Psoas muscle (tissue), 8 donors: ENCODE results near the gene CACNB3. TPM values are rescaled to one million over a fixed set of nuclear protein-coding genes. Genes with fewer than 3 reads are reported as not detected.
"Not testable (repeated sequence)": the region's sequence is repeated elsewhere in the genome, so short reads cannot be mapped to it uniquely, and the experiment has no call there.

ENCODE experiments used
- ATAC-seq, 4 donors: fragments of 200-7000 bp; cut with Tn5 transposase; one replicate each; pipeline ENCODE4 v1.9.1; 2020; ENCODE audit warnings: moderate library complexity in 3 of 4, mild to moderate bottlenecking in 2 of 4
- DNase-seq, 2 donors: peaks; one replicate each; pipeline ENCODE4 v3.0.0-alpha.2; 2020
- H3K27ac ChIP-seq: fragments of 200-600 bp; one replicate; pipeline ENCODE4 v1.8.0; 2022
- H3K27me3 ChIP-seq, 3 donors: fragments of 200-600 bp in 1 of 3; one replicate each; pipeline versions ENCODE4 v1.6.1 to v1.8.0; 2013 to 2022; ENCODE audit warnings: low read length in 2 of 3, mild to moderate bottlenecking in 2 of 3, moderate library complexity in 1 of 3; ENCODE audit not compliant: insufficient read depth in 3 of 3
- H3K36me3 ChIP-seq, 2 donors: fragments of 200-600 bp in 1 of 2; one replicate each; pipeline versions ENCODE4 v1.6.1 to v1.8.0; 2013 to 2022; ENCODE audit warnings: low read depth in 1 of 2, mild to moderate bottlenecking in 1 of 2, moderate library complexity in 1 of 2; ENCODE audit not compliant: insufficient read depth in 1 of 2
- H3K4me1 ChIP-seq: fragments of 200-600 bp; one replicate; pipeline ENCODE4 v1.8.0; 2022
- H3K4me3 ChIP-seq: fragments of 200-600 bp; one replicate; pipeline ENCODE4 v1.8.0; 2022; ENCODE audit warnings: mild to moderate bottlenecking
- H3K9me3 ChIP-seq: fragments of 200-600 bp; one replicate; pipeline ENCODE4 v1.8.0; 2022
- CTCF ChIP-seq: fragments of 200-600 bp; IDR thresholded peaks from one replicate; pipeline ENCODE4 v1.8.0; 2022; ENCODE audit warnings: antibody characterized with exemption
- WGBS, 3 donors: extraction: QIAGEN DNeasy Blood & Tissue Kit; methylation state at CpG; one replicate each; pipeline versions ENCODE4 v1.1.6 to v1.1.7; 2013; 5-methylcytosine and 5-hydroxymethylcytosine counted together
- intact Hi-C, 2 donors: fragments of 100-400 bp; cut with DNase I; formaldehyde crosslinking; loops; one replicate each; pipeline versions ENCODE4 v1.11.0 to v1.14.2; 2022
- polyA plus RNA-seq, 3 donors: library from polyadenylated mRNA; stranded (reverse); fragments of 200-250 nt; gene quantifications; one replicate each; pipeline ENCODE4 v1.2.3, GENCODE V29; 2013
- total RNA-seq, 4 donors: library from RNA; stranded (reverse); fragmentation: NEBNext Ultra II Directional in 2 of 4; extraction: Animal tissue kit (Norgen Biotek cat#: 25700) in 2 of 4; gene quantifications; one replicate each; pipeline versions ENCODE4 v1.2.1 to v1.2.4, GENCODE V29; 2021 to 2023
- donor health status: healthy with polysubstance abuse.
- donor health status: DM: no; HTN: no; CAD: no; lungs with moderate emphysema.
- donor health status: Bipolar disorder and iron deficiency.
- donor health status: healthy.
- donor health status: DM: yes; HTN: yes; CAD: no.
- donor health status: DM: no; HTN: no; CAD: no.
- donor health status: DM: no; HTN: no; CAD: no.
- donor health status: DM: yes; HTN: yes; CAD: no.

CACNB3 gene
- total and polyA plus RNA-seq, 7 donors, result 0.92 to 3.5 (median 2.0) TPM

DNA sequence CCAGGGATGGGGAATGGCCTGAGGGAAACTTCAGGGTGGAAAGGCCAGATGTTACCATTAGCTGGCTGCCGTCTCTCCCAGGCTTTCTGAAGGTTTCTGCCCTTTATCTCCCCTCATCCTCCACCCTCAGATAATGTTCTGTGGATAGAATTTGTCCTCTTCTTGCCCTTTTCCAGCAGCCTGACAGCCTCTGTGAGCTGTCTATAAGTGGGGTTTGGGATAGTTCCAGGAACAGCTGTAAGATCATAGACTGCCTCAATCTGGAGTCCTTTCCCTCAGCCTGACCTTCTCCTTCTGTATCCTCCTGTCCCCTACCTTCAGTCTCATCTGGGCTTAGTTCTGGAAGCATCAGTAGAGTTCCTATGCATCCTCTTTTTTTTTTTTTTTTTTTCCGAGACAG, 50.2 kb downstream of the CACNB3 start:
- 74 to 85% (median 82%) methylated on average over 2 of the region's 2 CpGs for WGBS, 3 donors
- ATAC-seq, result no peak
- intact Hi-C loops, result no loop called here
- TF ChIP-seq CTCF, result no peak
- no peak for DNase-seq
- Histone ChIP-seq H3K27ac (no peak overlapping the region), H3K36me3 (no peaks in the 10 kb centered on the region), H3K4me3 (no peak overlapping the region), H3K9me3 (no peaks in the 10 kb centered on the region), H3K27me3 (peaks cover 0 to 5% (median 3%) of the 10 kb centered on the region in 3 donors), H3K4me1 (peaks cover 4% of the 10 kb centered on the region)

DNA sequence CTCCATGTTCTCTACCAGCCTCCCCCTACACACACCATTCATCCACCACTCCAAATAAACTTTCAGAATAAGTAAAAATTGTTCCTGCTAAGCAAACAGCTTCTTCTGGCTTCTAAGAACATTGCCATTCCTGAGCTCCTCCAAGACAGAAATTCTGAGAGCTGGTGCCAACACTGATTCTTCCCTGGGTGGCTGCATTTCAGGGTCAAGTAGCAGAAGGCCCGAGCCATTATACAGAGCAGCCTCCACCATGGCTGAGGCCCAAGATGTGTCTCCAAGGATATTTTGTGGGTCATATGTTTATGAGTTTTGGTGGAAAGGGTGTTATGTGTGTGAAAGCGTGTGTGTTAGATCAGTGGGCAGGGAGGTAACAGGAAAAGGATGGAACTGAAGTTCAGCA, 50.9 kb downstream of the CACNB3 start:
- Histone ChIP-seq H3K36me3 (no peaks in the 10 kb centered on the region), H3K27ac (no peak overlapping the region), H3K4me1 (peaks cover 4% of the 10 kb centered on the region), H3K9me3 (no peaks in the 10 kb centered on the region), H3K27me3 (peaks cover 0 to 5% (median 2%) of the 10 kb centered on the region in 3 donors), H3K4me3 (no peak overlapping the region)
- WGBS, 3 donors, result 75 to 79% (median 75%) methylated on average over 2 of the region's 2 CpGs
- DNase-seq, result no peak
- ATAC-seq, result no peak
- TF ChIP-seq CTCF, result no peak
- intact Hi-C loops, result no loop called here

- DNase-seq, result no peak
- ATAC-seq, result no peak
- intact Hi-C loops, result no loop called here
- TF ChIP-seq CTCF, result no peak
- no peak overlapping the region for H3K27ac ChIP-seq
- H3K9me3 ChIP-seq, result no peaks in the 10 kb centered on the region
- no peaks in the 10 kb centered on the region for H3K36me3 ChIP-seq
- no peaks in the 10 kb centered on the region for H3K4me1 ChIP-seq
- H3K27me3 ChIP-seq, result no peaks in the 10 kb centered on the region
- WGBS, 3 donors, result 61 to 69% (median 65%) methylated on average over 4 of the region's 4 CpGs
- no peak overlapping the region for H3K4me3 ChIP-seq
Measured at GRCh38 chr12:48873096-48873495, 54.8 kb downstream of the CACNB3 start.

DNA sequence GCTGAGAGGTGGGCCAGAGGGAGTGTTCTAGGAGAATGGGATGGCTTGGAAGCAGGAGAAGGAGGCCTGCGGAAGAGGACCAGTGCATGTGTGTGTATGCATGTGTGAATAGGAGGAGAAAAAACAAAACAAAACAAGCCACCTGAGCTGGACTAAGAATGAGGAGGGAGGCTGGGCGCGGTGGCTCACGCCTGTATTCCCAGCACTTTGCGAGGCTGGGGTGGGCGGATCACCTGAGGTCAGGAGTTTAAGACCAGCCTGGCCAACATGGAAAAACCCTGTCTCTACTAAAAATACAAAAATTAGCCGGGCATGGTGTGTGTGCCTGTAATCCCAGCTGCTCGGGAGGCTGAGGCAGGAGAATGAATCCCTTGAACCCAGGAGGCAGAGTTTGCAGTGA, 55.2 kb downstream of the CACNB3 start:
- intact Hi-C loops, result not testable (repeated sequence)

DNA sequence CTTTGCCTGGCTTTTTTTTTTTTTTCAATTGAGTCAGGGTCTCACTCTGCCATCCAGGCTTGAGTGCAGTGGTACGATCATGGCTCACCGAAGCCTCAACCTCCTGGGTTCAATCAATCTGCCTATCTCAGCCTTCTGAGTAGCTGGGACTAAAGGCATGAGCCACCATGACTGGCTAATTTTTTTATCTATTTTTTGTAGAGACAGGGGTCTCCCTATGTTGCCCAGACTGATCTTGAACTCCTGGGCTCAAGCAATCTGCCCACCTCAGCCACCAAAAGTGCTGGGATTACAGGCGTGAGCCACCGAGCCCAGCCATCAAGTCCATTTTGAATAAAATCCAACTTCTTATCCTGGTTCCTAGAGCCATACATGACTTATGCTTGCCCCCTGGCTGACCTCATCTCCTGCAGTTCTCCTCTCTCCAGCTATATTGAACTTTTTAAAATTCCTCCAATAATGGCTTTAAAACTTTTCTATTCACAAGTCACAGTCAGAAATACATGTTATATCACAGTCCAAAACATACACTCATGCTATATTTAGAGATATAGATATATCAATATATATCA, 57.7 kb downstream of the CACNB3 start:
- H3K4me3 ChIP-seq, result no peak overlapping the region
- H3K27me3 ChIP-seq, result peaks cover 0 to 7% (median 0%) of the 10 kb centered on the region in 3 donors
- no peak for TF ChIP-seq CTCF
- H3K4me1 ChIP-seq, result no peaks in the 10 kb centered on the region
- DNase-seq, result no peak
- H3K9me3 ChIP-seq, result no peaks in the 10 kb centered on the region
- ATAC-seq, result no peak
- intact Hi-C loops, result no loop called here
- WGBS, 3 donors, result 46 to 72% (median 67%) methylated on average over 4 of the region's 4 CpGs
- H3K36me3 ChIP-seq, result no peaks in the 10 kb centered on the region
- H3K27ac ChIP-seq, result no peak overlapping the region

More for the DNA sequence above, 55.2 kb downstream of the CACNB3 start:
- 87 to 90% (median 89%) methylated on average over 8 of the region's 8 CpGs for WGBS, 3 donors
- not testable (repeated sequence) for H3K4me1 ChIP-seq, DNase-seq, H3K9me3 ChIP-seq, ATAC-seq, H3K27ac ChIP-seq, H3K4me3 ChIP-seq, H3K36me3 ChIP-seq, H3K27me3 ChIP-seq

Other genes with a start within 250 kb of the CACNB3 start
- not detected for gene LALBA, start 248.4 kb upstream of the CACNB3 start, total RNA-seq
- not detected for gene LALBA, start 248.4 kb upstream of the CACNB3 start, polyA plus RNA-seq
- 10 to 100 TPM; 30.7 to 59.4 (median 33.4) TPM for gene KANSL2, start 136.3 kb upstream of the CACNB3 start, total RNA-seq
- gene KANSL2, start 136.3 kb upstream of the CACNB3 start, polyA plus RNA-seq, result 10 to 100 TPM; 34.1 to 88.1 (median 57.1) TPM
- gene CCNT1, start 101.8 kb upstream of the CACNB3 start, total RNA-seq, result 10 to 100 TPM; 25.9 to 31.8 (median 28.7) TPM
- 10 to 100 TPM in 1 of 3 donors, 1 to 10 TPM in 2; 5.2 to 17.0 (median 6.1) TPM for gene CCNT1, start 101.8 kb upstream of the CACNB3 start, polyA plus RNA-seq
- 10 to 100 TPM; 13.1 to 18.9 (median 13.4) TPM for gene ADCY6, start 29.4 kb upstream of the CACNB3 start, total RNA-seq
- gene ADCY6, start 29.4 kb upstream of the CACNB3 start, polyA plus RNA-seq, result 1 to 10 TPM; 5.3 to 9.2 (median 7.6) TPM
- gene DDX23, start 33.7 kb downstream of the CACNB3 start, total RNA-seq, result 10 to 100 TPM; 38.5 to 71.6 (median 58.5) TPM
- 10 to 100 TPM; 39.4 to 92.8 (median 64.5) TPM for gene DDX23, start 33.7 kb downstream of the CACNB3 start, polyA plus RNA-seq
- under 1 TPM in 3 of 4 donors, not detected in 1; 0.15 to 0.64 (median 0.19) TPM for gene RND1, start 47.4 kb downstream of the CACNB3 start, total RNA-seq
- gene RND1, start 47.4 kb downstream of the CACNB3 start, polyA plus RNA-seq, result 1 to 10 TPM in 1 of 3 donors, under 1 TPM in 1, not detected in 1; 0.18 to 1.2 TPM
- gene FKBP11, start 107.0 kb downstream of the CACNB3 start, total RNA-seq, result 1 to 10 TPM; 1.6 to 7.8 (median 2.2) TPM
- 1 to 10 TPM; 1.6 to 7.6 (median 2.9) TPM for gene FKBP11, start 107.0 kb downstream of the CACNB3 start, polyA plus RNA-seq
- 10 to 100 TPM; 17.4 to 27.0 (median 22.3) TPM for gene ARF3, start 139.0 kb downstream of the CACNB3 start, total RNA-seq
- 10 to 100 TPM in 2 of 3 donors, 1 to 10 TPM in 1; 7.4 to 18.1 (median 13.2) TPM for gene ARF3, start 139.0 kb downstream of the CACNB3 start, polyA plus RNA-seq
- gene WNT10B, start 153.2 kb downstream of the CACNB3 start, total RNA-seq, result under 1 TPM in 2 of 4 donors, not detected in 2; 0.26 to 0.53 TPM
- gene WNT10B, start 153.2 kb downstream of the CACNB3 start, polyA plus RNA-seq, result under 1 TPM in 2 of 3 donors, not detected in 1; 0.13 to 0.14 TPM
- gene WNT1, start 159.8 kb downstream of the CACNB3 start, total RNA-seq, result not detected
- not detected for gene WNT1, start 159.8 kb downstream of the CACNB3 start, polyA plus RNA-seq
- gene DDN, start 180.9 kb downstream of the CACNB3 start, total RNA-seq, result 100 to 1,000 TPM in 2 of 4 donors, 10 to 100 TPM in 2; 11.2 to 485 (median 123) TPM
- 100 to 1,000 TPM in 1 of 3 donors, 10 to 100 TPM in 2; 43.0 to 126 (median 72.6) TPM for gene DDN, start 180.9 kb downstream of the CACNB3 start, polyA plus RNA-seq
- 10 to 100 TPM; 49.5 to 91.6 (median 70.6) TPM for gene PRKAG1, start 200.3 kb downstream of the CACNB3 start, total RNA-seq
- 100 to 1,000 TPM in 1 of 3 donors, 10 to 100 TPM in 2; 67.5 to 105 (median 86.5) TPM for gene PRKAG1, start 200.3 kb downstream of the CACNB3 start, polyA plus RNA-seq
- 10 to 100 TPM; 62.6 to 69.8 (median 65.1) TPM for gene KMT2D, start 242.3 kb downstream of the CACNB3 start, total RNA-seq
- gene KMT2D, start 242.3 kb downstream of the CACNB3 start, polyA plus RNA-seq, result 10 to 100 TPM; 10.8 to 65.8 (median 13.9) TPM